ENCODE measurements around the gene BSX. TPM values are rescaled to one million over a fixed set of nuclear protein-coding genes. Genes with fewer than 3 reads are reported as not detected.

The BSX gene
- total RNA-seq, 1 experiment from 2014 or later, result not detected

DNA sequence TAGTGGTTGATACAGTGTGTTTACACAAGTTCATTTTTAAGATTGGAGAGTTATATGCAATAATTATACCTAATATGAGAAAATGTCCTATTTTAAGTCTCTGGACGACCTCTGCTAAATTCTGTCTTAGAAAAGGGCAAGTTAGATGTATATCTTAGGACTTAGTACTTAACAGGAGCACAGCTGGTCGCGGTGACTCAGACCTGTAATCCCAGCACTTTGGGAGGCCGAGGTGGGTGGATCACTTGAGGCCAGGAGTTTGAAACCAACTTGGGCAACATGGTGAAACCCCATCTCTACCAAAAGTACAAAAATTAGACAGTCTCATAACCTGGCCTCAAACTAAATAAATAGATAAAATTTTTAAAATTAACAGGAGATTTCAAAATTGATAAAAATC lies 27.2 kb downstream of the BSX start:
- DNase-seq (ENCODE audit: low read depth), result no peak

DNA sequence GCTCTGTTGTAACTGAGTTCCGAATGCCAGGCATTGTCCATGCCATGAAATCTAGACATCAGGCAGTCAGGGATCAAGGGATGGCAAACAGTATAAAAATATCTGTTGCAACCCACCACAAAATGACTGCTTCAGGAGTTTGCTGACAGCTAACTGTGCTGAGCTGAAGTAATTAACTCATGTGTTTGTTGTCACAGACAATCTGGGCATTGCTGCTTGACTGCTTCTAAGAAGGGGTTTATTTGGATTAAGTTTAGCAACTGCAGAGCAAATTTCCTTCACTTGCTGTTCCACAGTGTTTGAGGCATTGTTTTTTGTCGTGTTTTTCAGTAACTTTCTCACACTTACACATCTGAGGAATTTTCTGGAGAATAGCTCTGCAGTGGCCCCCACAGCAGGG lies 30.4 kb downstream of the BSX start:
- DNase-seq (ENCODE audit: low read depth), result no peak

DNA sequence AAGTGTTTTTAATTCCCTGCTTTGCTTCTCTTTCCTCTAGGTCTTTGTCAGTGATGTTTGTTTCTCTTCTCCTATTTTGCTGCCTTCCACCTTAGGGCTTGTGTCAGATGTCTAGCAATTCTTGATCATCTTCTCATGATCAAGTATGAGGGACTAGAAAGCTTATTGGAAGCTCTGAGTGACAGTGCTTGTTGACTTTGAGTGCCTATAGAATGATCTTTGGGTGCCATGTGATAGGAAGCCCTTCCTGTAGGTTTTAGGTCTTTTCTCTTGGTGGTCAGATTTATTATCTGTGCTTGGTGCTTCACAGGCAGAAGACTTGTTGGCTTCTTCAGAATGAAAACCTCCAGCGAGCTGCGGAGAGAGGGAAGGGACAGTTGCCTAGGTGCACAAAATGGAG lies 43.1 kb downstream of the BSX start:
- no peak for DNase-seq (ENCODE audit: low read depth)

DNA sequence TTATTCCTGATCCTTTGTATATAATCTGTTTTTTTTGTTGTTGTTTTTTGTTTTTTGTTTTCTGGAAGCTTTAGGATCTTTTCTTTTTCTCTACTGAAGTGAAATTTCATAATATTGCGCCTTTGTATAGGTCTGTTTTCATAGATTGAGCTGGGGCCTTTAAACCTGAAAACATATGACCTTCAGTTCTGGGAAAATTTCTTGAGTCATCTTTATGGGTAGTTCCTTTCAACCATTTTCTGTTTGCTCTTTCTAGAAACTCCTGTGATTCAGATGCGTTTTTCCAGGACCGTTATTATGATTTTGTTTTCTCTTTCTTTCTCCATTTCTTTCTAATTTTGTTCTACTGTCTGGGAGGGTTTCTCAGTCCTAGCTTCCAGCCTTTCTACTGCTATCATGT lies 43.7 kb downstream of the BSX start:
- DNase-seq (ENCODE audit: low read depth), result no peak

DNA sequence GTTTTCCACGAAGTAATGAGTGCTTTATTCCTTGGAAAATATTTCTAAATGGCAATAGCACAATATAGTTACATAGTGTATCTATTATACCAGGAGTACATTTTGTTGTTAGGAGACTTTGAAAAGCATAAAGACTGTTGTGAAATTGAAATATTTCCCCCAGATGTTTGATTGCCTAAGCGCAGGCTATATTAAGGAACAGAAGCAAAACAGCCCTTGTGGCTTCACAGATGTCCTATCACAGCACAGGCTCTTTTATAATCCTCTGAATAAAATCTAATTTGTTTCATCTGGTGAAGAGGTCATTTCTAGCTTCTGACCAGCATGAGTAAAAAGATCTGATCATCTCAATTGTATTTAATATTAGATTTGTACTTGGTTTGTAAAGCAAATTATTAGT lies 48.2 kb downstream of the BSX start:
- DNase-seq (ENCODE audit: low read depth), result no peak

DNA sequence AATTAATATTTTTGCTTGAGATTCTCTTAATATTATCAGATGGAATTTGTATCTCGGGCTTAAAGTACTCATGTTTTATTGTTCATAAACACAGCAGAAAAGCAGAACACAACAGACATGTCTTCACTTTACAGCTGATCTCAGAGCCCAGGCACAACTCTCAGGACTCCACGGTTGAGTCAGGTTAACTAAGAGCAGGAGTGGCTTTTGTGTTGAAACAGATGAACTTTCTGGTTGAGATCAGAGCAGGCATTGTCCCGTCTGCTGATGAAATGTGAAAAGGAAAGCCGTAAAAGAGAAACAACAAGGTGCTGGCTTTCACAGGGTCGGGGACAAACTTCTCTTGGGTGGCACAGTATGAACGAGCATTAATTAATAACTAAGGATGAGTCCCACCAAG lies 50.1 kb downstream of the BSX start:
- DNase-seq (ENCODE audit: low read depth), result no peak

Other genes starting within 250 kb of the BSX start
- not detected in 2 replicates for gene CRTAM, start 143.3 kb downstream of the BSX start, total RNA-seq (2014; rRNA removed; shearing (Covaris generic))
- gene JHY, start 99.1 kb downstream of the BSX start, total RNA-seq (2014; rRNA removed; shearing (Covaris generic)), result 6.2 and 6.8 TPM in 2 replicates
- gene HSPA8, start 80.3 kb upstream of the BSX start, total RNA-seq (2014; rRNA removed; shearing (Covaris generic)), result 2,379 and 2,525 TPM in 2 replicates
- 27.6 and 31.8 TPM in 2 replicates for gene CLMP, start 213.4 kb upstream of the BSX start, total RNA-seq (2014; rRNA removed; shearing (Covaris generic))

All from M059J (cell line).